Stimulated activated CD8-positive, alpha-beta memory T cell treated with anti-CD3 and anti-CD28 coated beads, Interleukin-15, amount 100 ng/mL, for 48 hours (primary cell): Measurements from ENCODE around the gene RNF4.
"Not testable (repeated sequence)": the region's sequence is repeated elsewhere in the genome, so short reads cannot be mapped to it uniquely, and the experiment has no call there.

Experiments used
- DNase-seq, 2 donors: peaks; one replicate each; pipeline ENCODE4 v3.0.0-alpha.2; 2020; ENCODE audit warnings: low read depth in 2 of 2

Gene RNF4

DNA sequence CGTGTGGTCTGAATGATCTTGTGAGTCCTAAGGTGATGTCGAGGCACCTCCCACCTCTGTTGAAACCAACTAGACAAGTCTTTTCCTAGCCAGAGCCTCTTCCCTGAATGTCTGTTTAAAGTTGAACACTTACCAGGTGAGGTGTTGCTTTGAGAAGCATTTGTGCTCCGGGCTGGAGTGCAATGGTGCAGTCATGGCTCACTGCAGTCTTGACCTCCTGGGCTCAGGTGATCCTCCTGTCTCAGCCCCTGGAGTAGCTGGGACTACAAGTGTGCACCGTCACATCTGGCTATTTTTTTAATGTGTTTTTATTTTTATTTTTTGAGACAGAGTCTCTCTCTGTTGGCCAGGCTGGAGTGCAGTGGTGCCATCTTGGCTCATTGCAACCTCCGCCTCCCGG is 18.1 kb downstream of the RNF4 start:
- no peak for DNase-seq

GRCh38 chr4:2487632-2488031 is 18.7 kb downstream of the RNF4 start:
- DNase-seq = no peak

GRCh38 chr4:2489081-2489805 is 20.3 kb downstream of the RNF4 start:
- no peak for DNase-seq

GRCh38 chr4:2489841-2490552 is 21.1 kb downstream of the RNF4 start:
- no peak for DNase-seq

GRCh38 chr4:2492970-2493369 is 24.1 kb downstream of the RNF4 start:
- DNase-seq = no peak

GRCh38 chr4:2494992-2495391 is 26.1 kb downstream of the RNF4 start:
- no peak for DNase-seq

DNA sequence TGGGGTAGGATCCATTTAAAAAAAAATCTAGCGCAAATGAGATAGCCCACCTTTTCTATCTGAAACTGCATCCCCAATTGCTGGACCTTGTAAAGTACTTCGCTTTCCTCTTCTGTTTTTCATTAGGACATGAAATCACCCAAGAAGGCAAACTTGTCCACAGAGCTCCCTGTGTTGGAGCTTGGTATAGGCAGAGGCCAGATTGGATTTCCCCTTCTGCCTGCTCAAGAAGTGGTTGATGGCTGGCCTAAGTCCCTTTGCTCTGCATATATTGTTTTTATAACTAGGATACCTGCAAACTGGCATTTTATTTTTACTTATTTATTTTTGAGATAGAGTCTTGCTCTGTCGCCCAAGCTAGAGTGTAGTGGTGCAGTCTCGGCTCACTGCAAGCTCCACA is 28.4 kb downstream of the RNF4 start:
- no peak for DNase-seq

DNA sequence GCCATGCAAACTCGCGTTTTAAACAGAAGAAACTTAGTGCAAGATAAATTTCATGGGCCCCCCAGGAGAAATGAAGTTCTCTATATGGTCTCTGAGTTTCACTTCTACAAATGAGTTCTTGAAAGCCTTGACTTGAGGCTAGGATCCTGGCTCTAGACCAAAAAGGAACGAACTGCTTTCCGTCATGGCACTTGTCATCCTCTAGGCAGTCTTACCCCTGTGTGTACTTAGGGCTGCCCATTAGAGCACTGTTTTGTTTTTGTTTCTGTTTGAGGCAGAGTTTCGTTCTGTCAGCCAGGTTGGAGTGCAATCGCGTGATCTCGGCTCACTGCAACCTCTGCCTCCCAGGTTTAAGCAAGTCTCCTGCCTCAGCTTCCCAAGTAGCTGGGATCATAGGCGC is 29.0 kb downstream of the RNF4 start:
- no peak for DNase-seq

- DNase-seq = no peak
Measured at GRCh38 chr4:2500547-2500946, 31.6 kb downstream of the RNF4 start.

- no peak for DNase-seq
Measured at GRCh38 chr4:2501034-2501594, 32.2 kb downstream of the RNF4 start.

DNA sequence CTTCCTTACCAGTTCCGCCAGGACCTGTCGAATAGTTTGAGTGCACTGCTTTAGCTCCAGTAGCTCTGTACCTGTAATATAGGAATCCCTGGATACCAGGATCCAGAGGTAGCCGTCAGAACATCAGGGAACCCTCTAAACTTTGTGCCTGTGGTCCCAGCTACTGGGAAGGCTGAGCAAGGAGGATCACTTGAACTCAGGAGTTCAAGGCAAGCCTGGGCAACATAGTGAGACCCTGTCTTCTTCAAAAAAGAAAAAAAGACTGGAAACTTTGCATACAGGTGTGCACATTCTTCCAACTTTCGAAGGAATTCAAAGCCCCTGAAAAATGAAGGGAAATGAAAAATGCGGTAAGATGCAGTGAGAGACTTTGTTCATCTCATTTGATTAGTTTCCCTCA is 34.9 kb downstream of the RNF4 start:
- DNase-seq = no peak

DNA sequence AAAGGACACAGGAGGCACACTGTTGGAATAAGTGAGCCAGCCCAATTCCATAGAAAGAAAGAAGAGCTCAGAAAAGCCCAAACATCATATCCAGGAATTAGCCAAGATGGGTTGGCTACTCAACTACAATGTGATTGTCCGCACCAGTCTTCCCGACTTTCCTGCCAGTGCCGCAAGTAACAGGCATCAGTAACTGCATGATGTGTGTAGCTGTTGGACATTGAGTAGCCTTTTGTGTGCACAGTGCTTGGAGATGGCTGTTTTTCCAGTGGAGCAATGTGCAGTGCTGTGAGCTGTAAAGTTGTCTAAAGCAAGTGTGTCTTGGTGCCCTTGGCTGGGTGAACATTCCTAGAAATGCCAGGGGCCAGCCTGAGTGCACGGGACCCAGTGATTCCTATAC is 38.4 kb downstream of the RNF4 start:
- DNase-seq = no peak

DNA sequence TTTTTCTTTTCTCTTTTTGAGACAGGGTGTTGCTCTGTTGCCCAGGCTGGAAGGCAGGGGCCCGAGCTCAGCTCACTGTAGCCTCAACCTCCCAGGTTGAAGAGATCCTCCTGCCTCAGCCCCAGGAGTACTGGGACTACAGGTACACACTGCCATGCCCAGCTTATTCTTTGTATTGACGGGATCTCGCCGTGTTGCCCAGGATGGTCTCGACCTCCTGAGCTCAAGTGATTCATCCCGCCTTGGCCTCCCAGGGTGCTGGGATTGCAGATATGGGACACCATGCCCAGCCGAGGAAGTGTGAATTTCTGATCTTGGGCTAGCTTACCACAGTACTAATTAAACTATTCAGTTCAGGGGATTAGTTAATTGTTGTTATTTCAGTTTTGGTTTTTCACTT is 38.9 kb downstream of the RNF4 start:
- no peak for DNase-seq

DNA sequence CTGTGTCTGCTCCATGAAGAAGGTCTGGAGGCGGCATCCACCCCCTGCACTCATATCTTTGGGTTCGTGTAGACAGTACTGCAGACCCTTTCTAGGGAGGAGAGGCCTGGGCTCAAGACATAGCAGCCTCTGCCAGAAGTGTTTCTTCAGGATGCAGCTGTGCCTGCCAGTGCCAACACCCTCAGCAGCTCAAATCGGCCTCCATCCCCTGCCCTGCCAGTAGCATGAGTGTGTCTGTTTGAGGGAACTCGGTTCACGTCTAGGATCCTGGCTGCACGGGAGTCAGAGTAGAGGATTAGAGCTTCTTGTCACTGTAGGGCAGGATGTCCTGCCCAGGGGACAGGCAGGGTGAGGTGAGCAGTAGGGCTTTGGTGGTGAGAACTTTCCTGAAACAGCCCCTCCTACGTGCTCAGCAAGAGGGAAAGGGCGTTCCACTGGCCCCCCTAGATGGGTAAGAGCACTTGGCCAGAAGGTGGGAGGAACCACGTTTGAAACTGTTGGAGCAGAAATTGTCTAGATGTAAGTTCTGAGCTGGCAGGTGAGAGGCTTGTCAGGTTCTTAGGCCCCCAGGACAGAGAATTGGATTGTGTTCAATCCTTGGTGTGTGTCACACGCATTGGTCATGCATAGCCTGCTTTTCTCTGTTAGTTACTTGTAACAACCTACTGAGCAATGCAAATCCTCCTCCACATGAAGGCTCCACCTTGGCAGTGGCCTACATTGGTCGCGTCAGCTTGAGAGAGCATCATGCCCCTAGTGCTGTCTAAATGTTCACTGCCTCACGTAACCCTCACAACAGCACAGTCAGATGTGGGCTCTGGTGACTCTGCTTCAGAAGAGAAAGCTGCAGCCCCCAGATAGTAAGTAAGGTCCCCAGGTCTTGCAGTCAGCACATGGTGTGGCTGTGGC is 41.7 kb downstream of the RNF4 start:
- DNase-seq = no peak

- DNase-seq = no peak
Measured at GRCh38 chr4:2511645-2512131, 42.8 kb downstream of the RNF4 start.

- no peak for DNase-seq
Measured at GRCh38 chr4:2512396-2513135, 43.7 kb downstream of the RNF4 start.

DNA sequence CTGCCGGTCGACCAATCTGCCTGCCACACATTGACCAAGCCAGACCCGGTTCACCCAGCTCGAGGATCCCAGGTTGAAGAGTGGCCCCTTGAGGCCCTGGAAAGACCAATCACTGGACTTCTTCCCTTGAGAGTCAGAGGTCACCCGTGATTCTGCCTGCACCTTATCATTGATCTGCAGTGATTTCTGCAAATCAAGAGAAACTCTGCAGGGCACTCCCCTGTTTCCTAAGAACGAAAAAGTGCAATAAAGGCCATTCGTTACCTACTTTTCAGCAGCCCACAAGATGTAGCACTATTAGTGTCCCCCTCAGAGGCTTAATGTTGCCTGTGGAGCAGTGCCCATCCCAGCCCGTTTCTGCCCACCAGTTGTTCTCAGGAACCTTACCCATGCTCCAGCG is 45.3 kb downstream of the RNF4 start:
- not testable (repeated sequence) for DNase-seq

- DNase-seq = not testable (repeated sequence)
Measured at GRCh38 chr4:2514944-2515343, 46.0 kb downstream of the RNF4 start.

DNA sequence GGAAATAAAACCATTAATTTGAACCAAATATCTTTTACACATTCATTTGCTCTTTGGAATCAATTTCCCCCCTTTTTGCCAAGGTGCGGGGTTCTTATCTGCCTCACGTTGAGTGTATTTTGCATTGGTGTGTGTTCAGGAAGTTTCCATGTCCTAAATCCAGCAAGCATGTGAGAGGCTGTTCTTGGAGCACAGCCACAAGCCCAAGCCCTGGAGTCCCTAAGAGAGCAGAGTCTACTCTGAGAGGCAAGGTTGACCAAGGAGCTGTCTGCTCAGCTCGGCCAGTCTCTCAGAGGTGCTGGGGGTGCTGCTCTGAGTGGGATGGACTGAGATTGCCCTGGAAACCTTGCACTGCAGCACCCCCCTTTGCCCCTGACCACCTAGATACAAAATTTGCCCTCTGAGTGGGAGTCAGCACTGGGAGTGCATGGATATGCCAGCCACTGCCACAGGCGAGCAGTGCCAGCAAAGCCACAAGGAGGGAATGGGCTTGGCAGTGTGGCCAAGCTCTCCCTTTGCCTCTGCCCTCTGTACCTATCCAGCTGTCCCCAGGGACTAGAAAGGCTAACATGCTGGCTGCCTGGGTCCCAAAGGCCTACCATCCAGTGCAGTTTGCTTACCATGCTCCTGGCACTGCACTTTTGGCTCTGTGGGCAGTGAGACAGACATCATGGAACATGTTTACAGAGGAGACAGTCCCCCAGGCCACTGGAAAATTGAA is 47.1 kb downstream of the RNF4 start:
- DNase-seq = no peak

GRCh38 chr4:2516635-2517034 is 47.7 kb downstream of the RNF4 start:
- DNase-seq = no peak

DNA sequence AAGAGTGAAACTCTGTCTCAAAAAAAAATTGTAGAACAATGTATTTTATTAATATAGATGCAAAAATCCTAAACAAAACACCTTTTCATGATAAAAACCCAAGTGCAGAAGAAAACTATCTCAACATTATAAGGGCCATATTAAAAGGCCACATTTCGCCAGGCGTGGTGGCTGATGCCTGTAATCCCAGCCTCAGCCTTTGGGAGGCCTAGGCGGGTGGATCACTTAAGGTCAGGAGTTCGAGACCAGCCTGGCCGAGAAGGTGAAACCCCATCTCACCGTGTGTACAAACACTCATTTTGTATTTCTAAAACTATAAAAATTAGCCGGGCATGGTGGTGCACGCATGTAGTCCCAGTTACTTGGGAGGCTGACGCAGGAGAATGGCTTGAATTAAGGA is 57.7 kb downstream of the RNF4 start:
- no peak for DNase-seq
